HG03108 (cell line): ENCODE results near the gene MAN1A1.
A peak's percentile ranks its signal among the peaks of the same experiment; 100 is the strongest.

Experiments
- ATAC-seq: cut with Tn5 transposase; IDR thresholded peaks from one replicate; pipeline ENCODE4 v1.9.1; 2021; ENCODE audit warnings: moderate library complexity; ENCODE audit not compliant: unreplicated experiment

Gene MAN1A1

DNA sequence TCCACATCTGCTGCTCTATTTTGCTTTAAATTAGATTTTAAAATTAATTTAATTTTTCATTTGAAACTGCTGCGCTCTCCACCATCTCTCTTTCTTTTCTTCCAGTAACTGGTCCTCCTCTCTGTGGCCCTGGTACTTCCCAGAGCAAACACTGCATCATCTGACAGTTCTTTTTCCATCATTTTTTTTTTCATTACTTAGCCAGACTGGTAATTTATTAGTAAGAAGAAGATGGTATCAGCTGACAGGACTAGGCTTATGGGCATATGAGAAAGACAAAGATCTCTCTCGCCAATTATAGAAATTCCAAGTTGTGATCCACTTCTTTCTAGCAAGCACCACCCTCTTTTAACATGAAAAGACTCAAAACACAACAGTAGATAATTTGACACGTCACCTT is 197.4 kb downstream of the MAN1A1 start:
- ATAC-seq = no peak

DNA sequence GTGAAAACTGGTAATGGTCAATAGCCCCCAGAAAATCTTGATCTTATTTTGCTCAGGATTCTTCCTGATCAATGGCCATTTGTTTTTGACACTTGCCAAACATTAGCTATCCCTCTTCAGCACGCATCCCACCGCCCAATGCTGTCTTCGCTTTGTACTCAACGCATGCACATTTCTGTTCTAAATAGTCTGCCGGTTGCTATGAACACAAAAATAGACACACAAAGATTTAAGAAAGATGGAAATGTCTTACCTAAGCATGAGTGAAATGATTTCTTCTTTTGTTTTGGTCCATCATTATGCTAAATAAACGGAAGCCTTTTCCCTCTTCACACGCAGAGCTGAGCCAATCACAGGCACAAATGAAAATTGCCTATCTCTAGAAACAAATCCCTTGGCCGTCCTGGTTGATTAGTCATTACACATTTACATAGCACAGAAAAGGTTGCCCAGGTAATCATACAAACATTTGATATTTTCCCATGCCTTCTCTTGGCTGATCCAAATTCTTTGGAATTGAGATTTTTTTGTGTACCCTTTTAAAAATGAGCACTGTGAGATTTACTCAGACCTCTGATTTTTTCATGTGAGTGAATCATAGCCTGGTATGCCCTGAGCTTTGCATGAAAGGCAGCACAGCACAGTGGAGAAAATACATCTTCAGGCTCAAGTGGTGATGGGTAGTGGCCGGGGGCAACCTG is 200.6 kb downstream of the MAN1A1 start:
- ATAC-seq = no peak

DNA sequence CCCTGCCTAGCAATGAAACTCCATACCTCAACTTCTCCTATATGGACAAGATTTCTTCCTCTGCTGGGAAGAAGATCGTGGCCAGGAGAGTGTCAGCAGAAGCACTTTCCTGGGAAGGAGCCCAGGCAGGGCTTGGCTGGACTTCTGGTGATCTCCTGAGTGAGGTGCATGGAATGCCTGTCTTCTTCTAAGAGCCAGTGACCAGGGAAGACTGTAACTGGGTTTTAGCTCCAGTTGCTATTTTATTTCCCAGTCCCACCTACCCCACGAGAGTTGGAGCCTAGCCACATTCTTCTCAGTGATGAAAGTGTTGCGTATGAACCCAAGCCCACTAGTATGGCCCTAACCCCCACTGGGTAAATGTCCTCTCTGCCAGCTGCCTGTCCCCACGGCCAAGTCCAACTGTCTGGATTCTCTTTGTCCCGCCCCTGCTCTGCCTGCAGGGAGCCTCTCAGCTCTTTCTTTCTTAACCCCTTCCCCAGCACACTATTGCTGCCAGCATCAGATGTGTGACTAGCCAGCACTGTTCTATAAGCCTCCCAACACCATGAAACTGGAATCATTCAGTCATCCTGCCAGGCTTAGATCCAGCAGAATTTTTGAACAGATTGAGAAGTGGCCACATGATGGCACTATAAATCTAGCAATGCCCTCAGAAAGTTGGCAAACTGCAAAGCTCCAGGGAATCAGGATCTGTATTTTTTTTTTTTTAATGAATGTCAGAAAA is 201.3 kb downstream of the MAN1A1 start:
- ATAC-seq = no peak

DNA sequence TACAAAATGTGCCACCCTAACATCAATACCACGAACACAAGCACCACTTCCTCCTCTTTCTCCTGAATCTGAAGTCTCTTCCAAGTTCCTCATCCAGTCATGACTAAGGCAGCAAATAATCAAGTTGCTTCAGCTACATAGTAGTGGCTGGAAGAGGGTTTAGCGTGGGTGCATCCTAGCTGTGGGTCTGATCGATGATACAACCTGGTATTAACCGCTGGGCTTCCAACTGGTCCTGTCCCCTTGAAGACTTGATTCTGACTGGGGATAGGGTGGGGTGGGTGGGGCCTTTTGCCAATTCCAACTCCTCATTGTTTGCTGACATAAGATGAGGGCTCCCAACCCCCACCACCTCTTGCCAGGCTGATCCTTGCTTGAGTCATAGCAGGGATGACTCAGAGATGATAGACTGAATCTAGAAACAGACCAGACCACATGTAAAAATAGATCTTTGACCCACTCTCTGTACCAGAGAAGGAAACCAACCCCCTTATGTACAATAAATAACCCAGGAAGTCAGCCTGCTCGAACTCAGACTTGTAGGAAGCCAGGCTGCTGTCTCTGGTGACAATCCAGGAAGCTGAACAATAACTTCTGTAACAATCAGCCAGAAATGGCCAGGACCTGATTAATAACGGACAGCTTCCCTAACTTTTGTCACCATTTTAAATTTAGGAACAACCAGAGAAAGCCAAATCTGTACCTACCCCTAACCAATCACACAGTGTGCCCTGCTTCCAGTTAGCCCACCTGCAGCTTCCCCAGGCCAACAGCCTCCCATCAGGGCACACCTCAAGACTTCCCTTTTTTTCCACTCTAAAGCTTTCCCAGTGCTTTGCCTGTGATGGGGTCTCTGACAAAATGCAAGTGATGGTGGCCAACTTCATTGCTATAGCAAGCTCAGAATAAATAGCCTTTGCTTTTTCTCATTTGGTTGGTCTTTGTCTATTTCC is 202.2 kb downstream of the MAN1A1 start:
- ATAC-seq = peak; percentile 98

DNA sequence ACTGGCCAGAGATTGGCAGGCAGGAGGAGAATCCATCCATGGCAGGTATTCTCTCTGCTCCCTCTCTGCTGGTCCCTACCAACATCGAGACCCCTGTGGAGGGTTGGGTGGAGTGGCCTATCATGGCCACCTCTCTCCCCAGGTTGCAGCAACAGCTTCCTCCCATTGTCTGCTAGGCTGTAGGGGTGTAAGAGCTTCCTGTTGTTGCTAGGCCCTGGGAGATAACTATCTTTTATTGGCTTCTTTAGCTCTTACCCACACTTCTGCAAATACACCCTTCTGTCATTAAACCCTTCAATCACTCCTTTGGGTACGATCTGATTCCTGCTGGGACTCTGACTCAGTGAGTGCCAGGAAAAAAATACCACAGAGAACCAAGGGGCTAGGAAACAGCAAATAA is 204.4 kb downstream of the MAN1A1 start:
- no peak for ATAC-seq

DNA sequence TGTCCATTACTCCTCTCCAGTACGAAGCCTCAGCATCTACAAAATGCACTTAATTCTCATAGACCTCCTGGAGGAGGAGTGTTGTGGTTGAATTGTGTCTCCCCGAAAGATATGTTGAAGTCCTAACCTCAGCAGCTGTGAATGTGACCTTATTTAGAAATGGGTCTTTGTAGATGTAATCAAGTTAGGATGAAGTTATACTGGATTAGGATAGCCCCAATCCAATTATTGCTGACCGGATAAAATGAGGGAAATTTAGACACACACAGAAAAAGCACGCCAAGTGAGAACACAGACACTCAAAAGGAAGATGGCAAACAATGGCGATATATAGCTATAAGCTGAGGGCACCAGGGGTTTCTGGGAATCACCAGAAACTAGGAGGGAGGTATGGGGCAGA is 206.9 kb downstream of the MAN1A1 start:
- ATAC-seq = no peak

DNA sequence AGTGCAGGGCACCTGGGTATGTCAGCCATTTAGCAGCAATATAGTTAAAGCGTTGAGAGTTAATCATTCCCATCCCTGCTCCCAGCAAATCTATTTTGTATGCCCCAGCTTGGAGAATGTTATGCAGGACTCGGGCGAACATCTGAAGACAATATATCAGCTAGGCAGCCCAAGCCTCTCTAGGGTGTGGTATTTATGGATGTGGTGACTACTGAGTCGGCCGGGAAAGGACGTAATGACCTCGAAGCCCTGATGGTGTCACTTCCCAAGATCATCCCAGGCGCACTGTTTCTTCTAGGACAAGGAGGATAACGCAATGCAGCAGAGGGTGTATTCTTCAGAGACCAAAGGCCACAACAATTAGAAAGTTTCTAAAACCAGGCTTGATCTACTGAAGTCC is 207.5 kb downstream of the MAN1A1 start:
- ATAC-seq = no peak

DNA sequence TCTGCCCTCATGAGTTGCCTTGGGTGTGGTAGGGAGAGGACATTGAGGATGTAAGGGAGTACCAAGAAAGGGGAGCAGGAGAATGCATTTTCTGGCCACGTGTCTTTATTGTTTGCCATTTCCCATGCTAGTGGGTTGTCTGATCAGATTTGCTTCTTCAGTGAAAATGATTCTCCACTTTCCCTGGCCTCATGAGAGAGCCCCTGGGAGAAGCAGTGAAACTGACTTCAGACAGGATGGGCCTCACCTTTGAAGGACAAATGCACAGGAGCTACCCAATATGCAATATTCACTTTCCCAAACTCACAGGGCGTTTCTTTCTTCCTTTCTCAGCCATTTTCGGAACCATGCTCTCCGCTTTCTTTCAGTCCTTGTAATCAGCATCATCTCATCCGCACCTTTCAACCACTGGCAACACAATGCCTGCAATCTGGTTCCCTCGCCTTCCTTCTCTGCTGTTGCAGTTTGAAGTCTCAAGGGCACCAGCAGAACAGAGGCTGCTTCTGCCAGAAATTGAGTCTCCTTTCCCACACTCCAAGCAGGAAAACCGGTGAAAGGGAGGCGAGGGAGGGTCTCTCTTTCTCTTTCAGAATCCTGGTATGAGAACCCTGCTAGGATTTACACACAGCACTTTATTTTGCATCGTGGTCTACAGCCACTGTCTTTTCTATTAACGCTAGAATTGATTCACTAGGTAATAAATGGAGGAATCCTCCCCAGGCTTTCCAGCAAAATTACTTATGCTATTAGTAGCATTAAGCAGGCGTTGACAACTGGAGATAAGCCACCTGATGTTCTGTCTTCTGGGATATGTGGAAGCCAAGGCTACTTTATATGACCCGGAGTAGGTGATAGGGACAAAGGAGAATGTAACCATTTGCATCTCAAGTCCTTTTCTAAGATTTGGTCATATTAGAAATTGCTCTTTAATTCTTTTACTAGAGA is 209.1 kb downstream of the MAN1A1 start:
- ATAC-seq = no peak

DNA sequence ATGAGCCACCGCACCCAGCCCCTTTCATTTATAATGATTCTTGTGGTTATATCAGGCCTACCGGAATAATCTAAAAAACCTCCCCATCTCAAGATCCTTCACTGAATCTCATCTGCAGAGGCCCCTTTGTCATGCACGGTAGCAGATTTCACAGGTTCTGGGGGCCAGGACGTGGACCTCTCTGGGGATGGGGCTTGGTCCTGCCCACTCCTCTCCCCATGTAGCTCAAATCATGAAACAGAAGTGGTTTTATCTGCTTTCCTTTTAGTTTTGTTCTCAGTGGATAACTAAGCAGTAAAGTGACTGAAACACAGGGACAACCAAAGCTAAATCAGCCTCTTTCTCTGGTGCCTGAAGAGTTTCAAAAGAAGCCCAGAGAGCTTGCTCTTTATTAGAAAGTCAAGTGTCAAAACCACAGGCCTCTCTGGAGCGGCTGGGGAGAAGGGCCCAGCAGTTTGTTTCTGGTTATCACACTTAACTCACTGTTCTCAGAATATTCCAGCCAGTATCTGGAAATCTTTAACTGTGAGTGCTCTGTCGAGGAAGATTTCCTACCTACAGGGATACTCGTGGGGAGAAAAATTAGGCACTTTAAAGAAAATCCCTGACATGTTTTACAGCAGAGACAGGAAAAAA is 210.5 kb downstream of the MAN1A1 start:
- ATAC-seq = peak; percentile 82

DNA sequence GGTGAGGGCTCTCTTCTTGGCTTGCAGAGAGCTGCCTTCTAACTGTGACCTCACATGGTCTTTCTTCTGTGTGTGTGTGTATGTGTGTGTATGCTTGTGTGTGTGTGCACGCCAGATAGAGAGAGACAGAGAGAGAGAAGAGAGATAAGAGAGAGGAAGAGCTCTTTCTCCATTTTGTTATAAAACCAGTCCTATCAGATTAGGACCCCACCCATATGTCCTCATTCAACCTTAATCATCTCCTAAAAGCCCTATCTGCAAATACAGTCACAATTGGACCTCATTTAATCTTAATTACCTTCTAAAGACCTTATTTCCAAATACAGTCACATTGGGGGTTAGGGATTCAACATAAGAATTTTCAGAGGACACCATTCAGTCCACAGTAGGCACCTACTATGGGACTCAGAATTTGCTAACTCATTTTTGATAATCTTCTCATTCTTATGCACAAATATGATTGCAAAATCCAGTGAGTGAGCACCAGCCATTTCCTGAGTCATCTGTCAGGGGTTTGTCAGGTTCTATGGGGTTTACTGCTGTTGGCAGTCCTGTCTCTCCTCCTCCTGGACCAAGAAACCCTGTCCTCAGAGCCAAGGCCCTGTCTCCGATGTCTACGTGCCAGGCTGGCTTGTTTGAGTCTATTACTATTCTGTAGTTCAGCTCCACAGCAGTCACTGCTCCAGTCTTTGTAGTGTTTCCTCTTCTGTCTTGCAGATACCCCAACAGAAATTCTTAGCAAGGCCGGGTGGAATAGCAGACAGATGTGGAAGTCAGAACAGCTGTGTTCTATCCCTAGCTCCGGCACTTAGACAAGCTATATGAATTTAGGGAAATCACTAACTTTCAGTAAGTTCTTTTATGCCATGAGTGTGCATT is 212.1 kb downstream of the MAN1A1 start:
- ATAC-seq = no peak

DNA sequence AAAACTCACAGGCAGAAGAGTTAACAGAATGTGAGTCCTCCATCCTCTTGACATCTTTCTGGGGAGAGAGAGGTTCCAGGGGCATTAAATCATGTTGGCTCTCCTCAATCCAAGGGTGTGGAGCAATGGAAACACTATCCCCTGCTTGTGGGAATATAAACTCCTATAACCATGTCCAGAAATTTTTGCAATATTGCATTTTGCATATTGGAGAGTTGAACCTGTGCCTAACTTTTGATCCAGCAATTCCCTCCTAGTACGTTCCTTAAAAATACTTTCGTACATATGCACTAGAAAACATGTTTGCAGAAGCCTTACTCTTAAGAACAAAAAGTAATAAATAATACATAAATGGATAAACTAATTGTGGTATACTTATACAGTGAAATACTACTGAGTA is 214.8 kb downstream of the MAN1A1 start:
- ATAC-seq = no peak

DNA sequence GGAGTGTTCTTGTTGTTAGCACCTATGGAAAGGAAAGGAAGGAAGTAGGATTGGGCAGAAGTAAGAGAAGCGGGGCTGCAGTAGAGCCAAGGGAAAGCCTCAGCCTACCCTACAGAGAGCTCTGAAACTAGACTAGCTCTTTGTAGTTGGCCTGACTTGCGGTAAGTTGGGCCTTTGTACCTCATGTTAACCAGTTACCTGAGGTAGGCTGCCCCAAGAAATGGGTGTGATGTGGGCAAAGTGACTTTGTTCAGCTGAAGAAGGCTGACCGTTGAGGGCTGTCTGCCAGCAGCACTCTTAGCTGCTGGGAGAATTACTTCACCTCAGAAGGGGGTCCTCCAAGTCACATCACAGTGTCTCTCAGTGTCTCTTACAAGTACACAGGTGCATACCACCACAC is 216.2 kb downstream of the MAN1A1 start:
- ATAC-seq = no peak

DNA sequence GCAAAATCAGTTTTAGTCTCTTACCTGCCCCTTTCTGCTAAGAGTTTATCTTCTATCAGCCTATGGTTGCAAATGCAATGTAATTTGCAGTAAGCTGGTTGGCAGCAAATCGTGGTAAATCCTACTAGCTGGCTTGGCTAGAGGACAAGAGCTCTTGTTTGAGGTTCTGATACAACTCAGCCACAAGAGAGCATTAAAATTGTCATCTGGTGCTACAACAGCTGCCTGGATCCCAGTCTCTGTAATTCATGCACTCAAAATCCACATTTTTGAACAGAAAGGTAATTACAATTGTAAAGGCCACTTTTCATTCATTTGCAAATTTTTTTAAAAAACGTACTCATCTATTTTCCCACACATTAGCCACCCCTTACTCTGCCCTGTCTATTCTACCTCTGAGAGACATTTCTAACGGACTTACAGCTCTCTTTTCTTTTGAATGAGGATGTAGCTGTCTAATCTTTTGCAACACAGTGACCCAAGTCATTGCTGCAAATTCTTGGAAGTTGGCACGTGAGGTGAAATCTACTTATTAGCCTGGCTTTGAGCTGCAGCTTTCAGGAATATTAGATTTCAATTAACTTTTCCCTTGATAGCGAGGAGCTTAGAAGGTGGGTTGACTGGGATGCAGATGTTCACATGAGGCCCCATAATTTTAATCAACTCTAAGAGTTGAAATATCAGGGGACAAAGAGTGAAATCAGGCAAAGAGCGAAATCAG is 217.1 kb downstream of the MAN1A1 start:
- ATAC-seq = no peak

DNA sequence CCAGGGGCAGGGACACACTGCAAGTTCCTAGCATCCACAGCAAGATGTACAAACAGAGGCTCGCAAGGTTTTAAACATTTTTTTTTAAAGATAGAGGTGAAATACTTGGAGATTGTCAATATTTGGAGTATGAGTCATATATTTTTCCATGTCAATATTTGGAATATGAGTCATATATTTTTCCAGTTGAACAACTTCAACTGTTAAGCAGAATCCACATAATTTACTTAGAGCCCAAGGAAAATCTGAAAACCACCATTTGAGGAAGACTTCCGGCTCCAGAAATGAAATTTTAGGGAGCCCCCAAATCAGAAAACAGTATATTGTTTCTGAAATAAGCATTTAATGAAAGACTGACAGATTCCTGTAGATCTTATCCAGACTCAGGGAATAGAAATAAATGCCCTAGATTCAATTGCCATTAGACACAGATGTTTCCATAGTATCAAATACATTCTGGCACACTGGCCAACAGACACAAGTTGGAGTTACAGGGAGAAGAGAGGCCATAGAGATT is 219.5 kb downstream of the MAN1A1 start:
- no peak for ATAC-seq

DNA sequence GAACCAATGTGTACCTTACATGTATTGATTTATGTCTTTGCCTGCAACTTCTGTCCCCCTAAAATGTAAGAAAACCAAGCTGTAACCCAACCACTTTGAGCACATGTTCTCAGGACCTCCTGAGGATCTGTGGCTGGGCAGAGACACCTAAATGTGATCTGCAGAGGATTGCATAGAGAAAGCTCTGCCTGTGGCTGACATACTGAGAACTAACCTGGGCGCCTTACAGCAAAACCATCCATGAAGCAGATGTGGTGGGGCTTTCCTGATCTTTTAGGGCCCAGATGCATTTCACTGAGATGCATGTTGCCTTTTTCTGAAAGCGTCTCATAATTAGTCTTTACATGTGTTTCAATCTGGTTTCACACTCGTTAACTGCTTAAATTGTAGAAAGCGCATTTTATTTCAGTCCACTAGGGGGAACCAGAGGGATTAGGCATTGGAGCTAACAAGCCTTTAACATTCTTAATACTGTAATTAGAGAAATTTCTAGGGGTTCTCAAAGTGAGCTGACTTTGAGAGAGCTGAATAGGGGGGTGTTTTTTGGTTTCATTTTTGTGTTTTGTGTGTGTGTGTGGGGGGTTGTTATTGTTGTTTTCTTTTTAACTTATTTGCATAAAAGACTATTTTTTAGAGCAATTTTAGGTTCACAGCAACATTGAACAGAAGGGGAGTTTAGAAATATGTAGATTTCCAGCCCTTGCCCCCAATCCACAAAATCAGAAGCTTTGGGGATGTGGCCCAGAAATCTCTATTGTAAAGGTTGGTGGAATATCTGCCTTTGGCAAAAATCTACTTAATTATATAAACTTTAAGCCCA is 220.2 kb downstream of the MAN1A1 start:
- ATAC-seq = peak; percentile 81

DNA sequence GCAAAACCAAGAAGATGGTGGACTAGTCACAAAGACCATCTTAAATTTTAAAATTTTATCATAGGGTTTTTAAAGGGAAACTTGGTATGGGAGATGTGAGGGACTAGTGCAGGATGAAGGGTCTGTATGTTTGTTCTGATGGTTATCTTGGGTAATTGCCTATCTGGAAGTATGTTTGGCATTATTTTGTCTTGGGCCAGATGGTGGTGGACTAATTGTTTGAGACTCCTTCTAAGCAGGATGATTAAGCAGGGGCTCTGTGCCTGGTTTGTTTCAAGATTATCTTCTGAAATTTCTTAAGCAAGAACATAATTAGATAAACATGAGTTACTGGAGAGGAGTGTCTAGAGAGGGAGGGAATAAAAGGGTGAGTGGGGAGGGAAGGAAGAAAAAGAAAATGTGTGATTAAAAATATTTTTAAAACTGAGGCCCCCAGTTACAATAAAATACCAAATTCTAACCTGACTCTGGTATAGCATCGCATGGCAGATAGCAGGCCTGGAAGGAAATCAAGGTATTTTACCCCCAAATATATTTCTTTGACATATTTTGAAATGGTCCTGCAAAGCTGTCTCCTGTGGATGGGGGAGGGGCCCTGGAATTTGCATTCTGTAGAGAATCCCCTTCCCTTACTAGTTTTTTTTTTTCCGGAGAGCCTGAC is 221.2 kb downstream of the MAN1A1 start:
- no peak for ATAC-seq

DNA sequence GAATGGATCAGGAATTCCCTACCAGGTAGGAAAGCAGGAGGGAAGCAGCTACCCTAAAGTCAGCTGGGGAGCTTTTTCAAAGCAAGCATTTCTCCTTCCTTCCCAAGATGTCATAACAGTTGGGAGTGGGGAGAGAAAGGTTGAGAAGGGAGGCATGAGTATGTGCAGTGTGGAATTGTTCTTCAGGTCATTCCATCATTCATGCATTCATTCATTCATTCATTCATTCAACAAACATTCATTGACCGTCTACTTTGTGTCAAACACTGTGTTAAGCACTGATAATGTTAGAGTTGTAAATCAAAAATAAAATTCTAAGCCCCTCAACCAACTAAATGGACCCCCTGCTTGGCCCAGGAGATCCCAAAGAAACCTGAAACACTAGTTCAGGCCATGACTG is 221.9 kb downstream of the MAN1A1 start:
- ATAC-seq = no peak
